IMR-90 (cell line): Measurements from ENCODE around the gene CITED4. TPM values are rescaled to one million over a fixed set of nuclear protein-coding genes. Genes with fewer than 3 reads are reported as not detected.

Source experiments
- ATAC-seq: fragments of 200-7000 bp; cut with Tn5 transposase; 2 replicates; pipeline ENCODE4 v1.9.1; 2020; ENCODE audit warnings: low read depth, mild to moderate bottlenecking, moderate library complexity
- BruUV-seq: library from RNA; stranded (reverse); fragments of 400-500 nt; replicated peaks from 2 replicates; lab custom pipeline; 2021; lab: Mats Ljungman, UMichigan
- CTCF ChIA-PET: fragments of 300-600 bp; formaldehyde crosslinking; extraction: SDS; loops from one replicate; lab custom pipeline; 2021; ENCODE audit warnings: antibody characterized with exemption; lab: Yijun Ruan, JAX
- POLR2A ChIA-PET: fragments of 300-600 bp; sonication (Branson Sonifier 250); formaldehyde crosslinking; loops from one replicate; lab custom pipeline; 2022; ENCODE audit warnings: antibody characterized with exemption; ENCODE audit not compliant: unreplicated experiment; lab: Charles Lee
- DNase-seq: peaks from one replicate; pipeline ENCODE4 v3.0.0; 2013
- H2AFZ ChIP-seq: replicated peaks from 2 replicates; pipeline ENCODE3; 2013; ENCODE audit warnings: low read length, mild to moderate bottlenecking; ENCODE audit not compliant: poor library complexity
- H2AK5ac ChIP-seq: 2 replicates; pipeline ENCODE4 v1.6.1; 2013; ENCODE audit warnings: low read depth, low read length, inconsistent platforms
- H2AK9ac ChIP-seq: replicated peaks from 2 replicates; pipeline ENCODE3; 2013; ENCODE audit warnings: mild to moderate bottlenecking, low read depth, low read length, moderate library complexity; ENCODE audit not compliant: poor library complexity
- H2BK120ac ChIP-seq: 2 replicates; pipeline ENCODE4 v1.6.1; 2013; ENCODE audit warnings: low read depth, low read length, inconsistent platforms
- H2BK15ac ChIP-seq: 3 replicates; pipeline ENCODE4 v1.6.1; 2013; ENCODE audit warnings: low read depth, low read length, inconsistent platforms
- H2BK20ac ChIP-seq: 2 replicates; pipeline ENCODE4 v1.6.1; 2013; ENCODE audit warnings: low read depth, mild to moderate bottlenecking, inconsistent platforms, low read length, moderate library complexity
- H2BK5ac ChIP-seq: 2 replicates; pipeline ENCODE4 v1.6.1; 2013; ENCODE audit warnings: mild to moderate bottlenecking, low read depth, low read length, inconsistent platforms; ENCODE audit not compliant: poor library complexity, severe bottlenecking
- H3K14ac ChIP-seq: replicated peaks from 2 replicates; pipeline ENCODE4 v1.6.1; 2013; ENCODE audit warnings: low read depth, low read length, inconsistent platforms
- H3K18ac ChIP-seq: 2 replicates; pipeline ENCODE4 v1.6.1; 2013; ENCODE audit warnings: low read depth, low read length, control low read depth
- H3K23ac ChIP-seq: 2 replicates; pipeline ENCODE4 v1.6.1; 2013; ENCODE audit warnings: low read depth, low read length, inconsistent platforms
- H3K27ac ChIP-seq: 2 replicates; pipeline ENCODE4 v1.5.1; 2013; ENCODE audit warnings: mild to moderate bottlenecking, control low read depth, low read length; ENCODE audit not compliant: insufficient read depth
- H3K27me3 ChIP-seq: 2 replicates; pipeline ENCODE4 v1.6.1; 2013; ENCODE audit warnings: low read length; ENCODE audit not compliant: control insufficient read depth, insufficient read depth
- H3K36me3 ChIP-seq: 2 replicates; pipeline ENCODE4 v1.6.1; 2013; ENCODE audit warnings: low read length, mixed read lengths; ENCODE audit not compliant: control insufficient read depth, insufficient read depth
- H3K4ac ChIP-seq: 2 replicates; pipeline ENCODE4 v1.6.1; 2013; ENCODE audit warnings: low read depth, low read length, inconsistent platforms
- H3K4me1 ChIP-seq: 2 replicates; pipeline ENCODE4 v1.6.1; 2013; ENCODE audit warnings: low read length, mixed read lengths; ENCODE audit not compliant: control insufficient read depth, insufficient read depth
- H3K4me2 ChIP-seq: 2 replicates; pipeline ENCODE4 v1.6.1; 2013; ENCODE audit warnings: low read depth, mild to moderate bottlenecking, control low read depth, low read length, moderate library complexity
- H3K4me3 ChIP-seq: 2 replicates; pipeline ENCODE4 v1.5.1; 2013; ENCODE audit warnings: low read depth, mild to moderate bottlenecking, control low read depth, low read length, moderate library complexity; ENCODE audit not compliant: insufficient read depth
- H3K56ac ChIP-seq: 2 replicates; pipeline ENCODE4 v1.6.1; 2013; ENCODE audit warnings: low read length, inconsistent platforms; ENCODE audit not compliant: insufficient read depth; ENCODE audit errors: extremely low read depth
- H3K79me1 ChIP-seq, 2 experiments: 2 replicates each; pipeline ENCODE4 v1.6.1; 2013; ENCODE audit warnings: low read length in 2 of 2, inconsistent platforms in 1 of 2, low read depth in 1 of 2
- H3K9ac ChIP-seq: 2 replicates; pipeline ENCODE4 v1.6.1; 2013; ENCODE audit warnings: low read depth, low read length, control low read depth
- H3K9me1 ChIP-seq: 2 replicates; pipeline ENCODE4 v1.6.1; 2013; ENCODE audit warnings: low read length, inconsistent platforms; ENCODE audit not compliant: insufficient read depth
- H3K9me3 ChIP-seq: 2 replicates; pipeline ENCODE4 v1.6.1; 2013; ENCODE audit warnings: low read length; ENCODE audit not compliant: control insufficient read depth, insufficient read depth
- H4K20me1 ChIP-seq: 2 replicates; pipeline ENCODE4 v1.6.1; 2013; ENCODE audit warnings: low read length, inconsistent platforms; ENCODE audit not compliant: insufficient read depth
- H4K5ac ChIP-seq: 2 replicates; pipeline ENCODE4 v1.6.1; 2013; ENCODE audit warnings: mild to moderate bottlenecking, low read depth, low read length, control low read depth
- H4K8ac ChIP-seq, 2 experiments: 2 replicates each; pipeline ENCODE4 v1.6.1; 2013; ENCODE audit warnings: low read depth in 2 of 2, low read length in 2 of 2, control low read depth in 1 of 2, inconsistent platforms in 1 of 2
- H4K91ac ChIP-seq: 2 replicates; pipeline ENCODE4 v1.6.1; 2013; ENCODE audit warnings: low read depth, low read length, inconsistent platforms; ENCODE audit not compliant: insufficient read depth
- BHLHE40 ChIP-seq: fragments of 150-350 bp; IDR thresholded peaks from 2 replicates; pipeline ENCODE4 v1.6.1; 2016; ENCODE audit warnings: mild to moderate bottlenecking, low read depth, low read length
- CEBPB ChIP-seq: IDR thresholded peaks from 2 replicates; pipeline ENCODE4 v1.6.1; 2012; ENCODE audit warnings: low read depth, low read length, improper control_type of control experiment
- CTCF ChIP-seq: conservative IDR thresholded peaks from 2 replicates; pipeline ENCODE4 v1.5.1; 2012; ENCODE audit warnings: mild to moderate bottlenecking, low read depth, low read length, improper control_type of control experiment
- ELK1 ChIP-seq: fragments of 150-350 bp; IDR thresholded peaks from 2 replicates; pipeline ENCODE4 v1.6.1; 2016; ENCODE audit warnings: low read depth, mild to moderate bottlenecking, low read length, moderate library complexity, borderline replicate concordance
- MAZ ChIP-seq: IDR thresholded peaks from 2 replicates; pipeline ENCODE4 v1.6.1; 2012; ENCODE audit warnings: low read depth, mild to moderate bottlenecking, low read length, improper control_type of control experiment, moderate library complexity, borderline replicate concordance
- NFE2L2 ChIP-seq: fragments of 150-350 bp; IDR thresholded peaks from 2 replicates; pipeline ENCODE4 v1.6.1; 2016; ENCODE audit warnings: low read depth, mild to moderate bottlenecking, low read length
- POLR2A ChIP-seq: IDR thresholded peaks from 2 replicates; pipeline ENCODE4 v1.6.1; 2012; ENCODE audit warnings: mild to moderate bottlenecking, low read depth, low read length
- RCOR1 ChIP-seq: IDR thresholded peaks from 2 replicates; pipeline ENCODE4 v1.6.1; 2012; ENCODE audit warnings: mild to moderate bottlenecking, low read length, improper control_type of control experiment; ENCODE audit not compliant: insufficient replicate concordance
- RFX5 ChIP-seq: IDR thresholded peaks from 2 replicates; pipeline ENCODE4 v1.8.0; 2012; ENCODE audit warnings: low read depth, mild to moderate bottlenecking, low read length, moderate library complexity
- SMC3 ChIP-seq: fragments of 150-350 bp; IDR thresholded peaks from 2 replicates; pipeline ENCODE4 v1.6.1; 2016; ENCODE audit warnings: low read depth, mild to moderate bottlenecking, antibody characterized with exemption, low read length, moderate library complexity
- USF2 ChIP-seq: fragments of 150-350 bp; IDR thresholded peaks from 2 replicates; pipeline ENCODE4 v1.6.1; 2017; ENCODE audit warnings: mild to moderate bottlenecking, antibody characterized with exemption, low read length, low read depth
- WGBS, 2 experiments: methylation state at CpG; one replicate each; pipeline versions ENCODE4 v1.1.5 to v1.1.7; 2013; ENCODE audit warnings: missing lambda C conversion rate in 2 of 2; ENCODE audit not compliant: insufficient read length in 1 of 2; ENCODE audit errors: extremely low coverage in 2 of 2; 5-methylcytosine and 5-hydroxymethylcytosine counted together
- dilution Hi-C: fragments of 300-500 bp; cut with HindIII; formaldehyde crosslinking; loops from one replicate; pipeline ENCODE4 v1.14.3; 2018; ENCODE audit warnings: low sequenced_read_pairs; ENCODE audit not compliant: unreplicated experiment
- in situ Hi-C: fragments of 300-500 bp; cut with MboI; formaldehyde crosslinking; loops from 3 replicates; pipeline ENCODE4 v1.14.3; 2019; ENCODE audit warnings: low sequenced_read_pairs, inconsistent platforms, mixed read lengths
- intact Hi-C: fragments of 100-400 bp; cut with micrococcal nuclease; formaldehyde crosslinking; loops from 2 replicates; pipeline ENCODE4 v1.10.0; 2022
- polyA plus RNA-seq, 3 experiments: library from polyadenylated mRNA; depleted of rRNA; stranded (reverse); fragments of >200 nt; gene quantifications; 2 replicates each; pipeline ENCODE4 v1.2.3, GENCODE V29; 2012; ENCODE audit warnings: low replicate concordance in 1 of 3
- total RNA-seq: library from RNA; depleted of rRNA; stranded (reverse); fragments of >200 nt; gene quantifications from 2 replicates; pipeline ENCODE4 v1.2.3, GENCODE V29; 2012

CITED4 gene
- total and polyA plus RNA-seq, 2 of the 4 experiments (the other 2 are of a cell fraction), result under 0.01 to 1.6 TPM

GRCh38 chr1:40820251-40820797 lies 41.8 kb downstream of the CITED4 start (continued):
- TF ChIP-seq USF2 (no peak), ELK1 (no peak)

GRCh38 chr1:40819101-40819500 lies 43.1 kb downstream of the CITED4 start:
- Histone ChIP-seq H3K4me3 (no peak overlapping the region), H3K14ac (no peak overlapping the region), H3K4me1 (peaks cover 3% of the 10 kb centered on the region), H2BK15ac (no peak overlapping the region), H2BK120ac (no peak overlapping the region), H4K8ac (no peak overlapping the region), H2BK20ac (no peak overlapping the region), H2AFZ (peak overlapping the region; percentile 49), H3K9me1 (no peaks in the 10 kb centered on the region), H3K9me3 (no peaks in the 10 kb centered on the region), H3K18ac (no peak overlapping the region), H3K27ac (no peak overlapping the region), H3K9ac (no peak overlapping the region), H2BK5ac (no peak overlapping the region), H4K20me1 (no peaks in the 10 kb centered on the region), H3K56ac (no peak overlapping the region), H3K23ac (no peak overlapping the region), H3K4ac (no peak overlapping the region), H3K4me2 (no peak overlapping the region), H2AK5ac (no peak overlapping the region), H3K27me3 (peaks cover 43% of the 10 kb centered on the region), H4K91ac (no peak overlapping the region), H3K79me1 (no peaks in the 10 kb centered on the region), H4K5ac (no peak overlapping the region), H3K36me3 (no peaks in the 10 kb centered on the region), H2AK9ac (no peak overlapping the region)
- CTCF ChIA-PET, result interaction anchor here (0.6 kb wide), 1 partner anchor 45 kb away, joined by 3 read pairs; no protein-coding TSS in a partner anchor
- ATAC-seq, result no peak
- in situ Hi-C loops (no loop called here), intact Hi-C loops (no loop called here), dilution Hi-C loops (no loop called here)
- 63% methylated on average over 10 of the region's 26 CpGs; no CpG with 5 or more reads in 1 of the 2 experiments for WGBS, 2 experiments
- no peak for DNase-seq
- POLR2A ChIA-PET, result no interaction called here
- BruUV-seq, result no TSS peak
- TF ChIP-seq POLR2A, result no peak
- no peak for TF ChIP-seq SMC3
- no peak for TF ChIP-seq RCOR1
- no peak for TF ChIP-seq BHLHE40
- TF ChIP-seq NFE2L2, result no peak
- no peak for TF ChIP-seq CTCF
- TF ChIP-seq ELK1, result no peak
- no peak for TF ChIP-seq CEBPB
- no peak for TF ChIP-seq MAZ
- TF ChIP-seq RFX5, result no peak
